Thyroid gland (tissue), 4 donors: Measurements from ENCODE around the gene ANKRD12.

Source experiments
- POLR2A ChIP-seq, 2 donors: fragments of 450-650 bp; IDR thresholded peaks; one replicate each; pipeline ENCODE4 v1.6.1; 2017; ENCODE audit warnings: antibody characterized with exemption in 2 of 2, mild to moderate bottlenecking in 2 of 2, moderate library complexity in 1 of 2
- TF ChIP-seq, protein P1 (sequence below), 6 experiments: fragments of 200-600 bp in 3 of 6; fragments of 450-650 bp in 3 of 6; sonication (generic) in 3 of 6; IDR thresholded peaks; one replicate each; pipeline ENCODE4 v1.5.1; 2016 to 2019; ENCODE audit warnings: antibody characterized with exemption in 6 of 6, mild to moderate bottlenecking in 2 of 6, inconsistent platforms in 1 of 6, moderate library complexity in 1 of 6

DNA sequence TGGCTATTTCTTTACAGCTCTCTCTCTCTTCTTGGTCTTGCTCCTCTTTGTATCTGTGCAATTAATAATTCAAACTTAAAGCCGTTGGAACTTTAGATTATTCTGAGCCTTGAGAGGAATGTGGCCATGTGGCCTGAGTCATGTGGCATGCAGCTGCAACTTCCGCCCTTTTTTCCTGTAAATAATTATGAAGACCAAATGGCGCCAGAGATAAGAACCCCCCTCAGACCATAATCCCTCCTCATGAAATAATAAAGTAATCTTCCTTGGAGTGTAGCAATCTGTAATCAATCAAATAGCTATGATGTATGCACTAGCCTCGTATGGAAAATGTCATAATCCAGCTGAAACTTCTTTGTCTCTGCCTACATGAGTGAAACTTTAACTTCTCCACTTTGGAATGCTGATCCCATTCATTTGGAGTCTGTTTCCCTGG, 184.5 kb downstream of the ANKRD12 start:
- TF ChIP-seq, protein P1, sequence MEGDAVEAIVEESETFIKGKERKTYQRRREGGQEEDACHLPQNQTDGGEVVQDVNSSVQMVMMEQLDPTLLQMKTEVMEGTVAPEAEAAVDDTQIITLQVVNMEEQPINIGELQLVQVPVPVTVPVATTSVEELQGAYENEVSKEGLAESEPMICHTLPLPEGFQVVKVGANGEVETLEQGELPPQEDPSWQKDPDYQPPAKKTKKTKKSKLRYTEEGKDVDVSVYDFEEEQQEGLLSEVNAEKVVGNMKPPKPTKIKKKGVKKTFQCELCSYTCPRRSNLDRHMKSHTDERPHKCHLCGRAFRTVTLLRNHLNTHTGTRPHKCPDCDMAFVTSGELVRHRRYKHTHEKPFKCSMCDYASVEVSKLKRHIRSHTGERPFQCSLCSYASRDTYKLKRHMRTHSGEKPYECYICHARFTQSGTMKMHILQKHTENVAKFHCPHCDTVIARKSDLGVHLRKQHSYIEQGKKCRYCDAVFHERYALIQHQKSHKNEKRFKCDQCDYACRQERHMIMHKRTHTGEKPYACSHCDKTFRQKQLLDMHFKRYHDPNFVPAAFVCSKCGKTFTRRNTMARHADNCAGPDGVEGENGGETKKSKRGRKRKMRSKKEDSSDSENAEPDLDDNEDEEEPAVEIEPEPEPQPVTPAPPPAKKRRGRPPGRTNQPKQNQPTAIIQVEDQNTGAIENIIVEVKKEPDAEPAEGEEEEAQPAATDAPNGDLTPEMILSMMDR (IDR thresholded peaks at IDR 0.05) = no peak
- TF ChIP-seq POLR2A (IDR thresholded peaks at IDR 0.05) = no peak
